SJSA1 (cell line): Measurements from ENCODE around the gene CHRNA4. TPM values are rescaled to one million over a fixed set of nuclear protein-coding genes. Genes with fewer than 3 reads are reported as not detected.

Source experiments
- DNase-seq, 2 experiments: peaks; one replicate each; pipeline ENCODE4 v3.0.0-alpha.2; 2015 to 2020; ENCODE audit warnings: low spot score in 2 of 2, low read depth in 1 of 2
- H3K27ac ChIP-seq: fragments of 250-450 bp; sonication (Bioruptor Pico); 2 replicates; pipeline ENCODE4 v1.5.1; 2020; ENCODE audit warnings: mild to moderate bottlenecking, moderate library complexity
- H3K27me3 ChIP-seq: fragments of 250-450 bp; sonication (Bioruptor Pico); replicated peaks from 2 replicates; pipeline ENCODE4 v1.5.1; 2020; ENCODE audit warnings: mild to moderate bottlenecking, moderate library complexity
- H3K36me3 ChIP-seq: fragments of 250-450 bp; sonication (Bioruptor Pico); 2 replicates; pipeline ENCODE4 v1.5.1; 2020; ENCODE audit warnings: mild to moderate bottlenecking
- H3K4me1 ChIP-seq: fragments of 250-450 bp; sonication (Bioruptor Pico); replicated peaks from 2 replicates; pipeline ENCODE4 v1.6.1; 2021; ENCODE audit warnings: mild to moderate bottlenecking
- H3K4me3 ChIP-seq: fragments of 250-450 bp; sonication (Bioruptor Pico); 2 replicates; pipeline ENCODE4 v1.5.1; 2020; ENCODE audit warnings: mild to moderate bottlenecking
- H3K9me3 ChIP-seq: fragments of 250-450 bp; sonication (Bioruptor Pico); replicated peaks from 2 replicates; pipeline ENCODE4 v1.5.1; 2020; ENCODE audit warnings: mild to moderate bottlenecking
- total RNA-seq: library from RNA; depleted of rRNA; stranded (reverse); fragments of >200 nt; shearing (Covaris generic); gene quantifications from 2 replicates; pipeline ENCODE4 v1.2.3, GENCODE V29; 2014

CHRNA4 gene
- total RNA-seq, 1 experiment from 2014 or later: not detected

GRCh38 chr20:63357921-63358905, 2.9 kb downstream of the CHRNA4 start:
- no peak for DNase-seq
- H3K36me3 ChIP-seq: no peaks in the 10 kb centered on the region
- peaks cover 47% of the 10 kb centered on the region for H3K27me3 ChIP-seq
- no peak overlapping the region for H3K27ac ChIP-seq
- H3K9me3 ChIP-seq: no peaks in the 10 kb centered on the region
- no peak overlapping the region for H3K4me3 ChIP-seq
- no peaks in the 10 kb centered on the region for H3K4me1 ChIP-seq

- no peaks in the 10 kb centered on the region for H3K9me3 ChIP-seq
- H3K27me3 ChIP-seq: peaks cover 42% of the 10 kb centered on the region
- H3K4me1 ChIP-seq: no peaks in the 10 kb centered on the region
- H3K27ac ChIP-seq: no peak overlapping the region
- H3K36me3 ChIP-seq: no peaks in the 10 kb centered on the region
- DNase-seq: no peak
- no peak overlapping the region for H3K4me3 ChIP-seq
These were observed 3.9 kb downstream of the CHRNA4 start for GRCh38 chr20:63356931-63357879.

GRCh38 chr20:63356511-63356910, 4.6 kb downstream of the CHRNA4 start:
- Histone ChIP-seq H3K36me3 (no peaks in the 10 kb centered on the region), H3K4me1 (no peaks in the 10 kb centered on the region), H3K27me3 (peaks cover 41% of the 10 kb centered on the region), H3K27ac (no peak overlapping the region), H3K4me3 (no peak overlapping the region), H3K9me3 (no peaks in the 10 kb centered on the region)
- no peak for DNase-seq

GRCh38 chr20:63355781-63356295, 5.3 kb downstream of the CHRNA4 start:
- no peak overlapping the region for H3K4me3 ChIP-seq
- 0 out of 2 replicates have a peak, but pooled peaks cover 3% of the 10 kb centered on the region for H3K9me3 ChIP-seq
- no peaks in the 10 kb centered on the region for H3K4me1 ChIP-seq
- peaks cover 36% of the 10 kb centered on the region for H3K27me3 ChIP-seq
- H3K36me3 ChIP-seq: no peaks in the 10 kb centered on the region
- no peak overlapping the region for H3K27ac ChIP-seq
- DNase-seq: no peak

- H3K36me3 ChIP-seq: no peaks in the 10 kb centered on the region
- H3K4me3 ChIP-seq: no peak overlapping the region
- 0 out of 2 replicates have a peak, but pooled peaks cover 3% of the 10 kb centered on the region for H3K9me3 ChIP-seq
- H3K27me3 ChIP-seq: peaks cover 26% of the 10 kb centered on the region
- DNase-seq: no peak
- no peaks in the 10 kb centered on the region for H3K4me1 ChIP-seq
- H3K27ac ChIP-seq: no peak overlapping the region
These were observed 6.4 kb downstream of the CHRNA4 start for GRCh38 chr20:63354636-63355350.

- DNase-seq: no peak
- no peak overlapping the region for H3K4me3 ChIP-seq
- H3K9me3 ChIP-seq: 0 out of 2 replicates have a peak, but pooled peaks cover 3% of the 10 kb centered on the region
- no peaks in the 10 kb centered on the region for H3K36me3 ChIP-seq
- no peak overlapping the region for H3K27ac ChIP-seq
- H3K27me3 ChIP-seq: peaks cover 10% of the 10 kb centered on the region
- H3K4me1 ChIP-seq: no peaks in the 10 kb centered on the region
These were observed 8.3 kb downstream of the CHRNA4 start for GRCh38 chr20:63352811-63353221.

GRCh38 chr20:63351811-63352591, 9.1 kb downstream of the CHRNA4 start:
- Histone ChIP-seq H3K27ac (no peak overlapping the region), H3K36me3 (no peaks in the 10 kb centered on the region), H3K27me3 (peaks cover 15% of the 10 kb centered on the region), H3K9me3 (0 out of 2 replicates have a peak, but pooled peaks cover 3% of the 10 kb centered on the region), H3K4me1 (no peaks in the 10 kb centered on the region), H3K4me3 (no peak overlapping the region)
- DNase-seq: no peak

GRCh38 chr20:63351326-63351700, 9.8 kb downstream of the CHRNA4 start:
- peaks cover 20% of the 10 kb centered on the region for H3K27me3 ChIP-seq
- no peak overlapping the region for H3K4me3 ChIP-seq
- H3K27ac ChIP-seq: no peak overlapping the region
- H3K9me3 ChIP-seq: 0 out of 2 replicates have a peak, but pooled peaks cover 3% of the 10 kb centered on the region
- no peaks in the 10 kb centered on the region for H3K36me3 ChIP-seq
- H3K4me1 ChIP-seq: no peaks in the 10 kb centered on the region
- DNase-seq: no peak

GRCh38 chr20:63350597-63351325, 10.4 kb downstream of the CHRNA4 start:
- no peak for DNase-seq
- Histone ChIP-seq H3K4me3 (no peak overlapping the region), H3K36me3 (no peaks in the 10 kb centered on the region), H3K9me3 (0 out of 2 replicates have a peak, but pooled peaks cover 3% of the 10 kb centered on the region), H3K4me1 (no peaks in the 10 kb centered on the region), H3K27me3 (peaks cover 25% of the 10 kb centered on the region), H3K27ac (no peak overlapping the region)

- no peak for DNase-seq
- Histone ChIP-seq H3K4me1 (no peaks in the 10 kb centered on the region), H3K36me3 (no peaks in the 10 kb centered on the region), H3K27ac (no peak overlapping the region), H3K27me3 (peaks cover 31% of the 10 kb centered on the region), H3K4me3 (no peak overlapping the region), H3K9me3 (0 out of 2 replicates have a peak, but pooled peaks cover 3% of the 10 kb centered on the region)
These were observed 11.0 kb downstream of the CHRNA4 start for GRCh38 chr20:63350196-63350595.

- no peak for DNase-seq
- Histone ChIP-seq H3K27ac (no peak overlapping the region), H3K4me1 (no peaks in the 10 kb centered on the region), H3K27me3 (peaks cover 38% of the 10 kb centered on the region), H3K36me3 (no peaks in the 10 kb centered on the region), H3K4me3 (no peak overlapping the region), H3K9me3 (0 out of 2 replicates have a peak, but pooled peaks cover 3% of the 10 kb centered on the region)
These were observed 11.6 kb downstream of the CHRNA4 start for GRCh38 chr20:63349516-63349895.
